Renal cortical epithelial cell (primary cell): Measurements from ENCODE around the gene SEMA4G. TPM values are rescaled to one million over a fixed set of nuclear protein-coding genes. Genes with fewer than 3 reads are reported as not detected.

ENCODE experiments used
- DNase-seq: peaks from one replicate; pipeline ENCODE4 v3.0.0-alpha.2; 2011; ENCODE audit warnings: low read depth
- total RNA-seq: library from RNA; depleted of rRNA; stranded (reverse); fragments of >200 nt; gene quantifications from 2 replicates; pipeline ENCODE4 v1.2.3, GENCODE V29; 2014

The SEMA4G gene
- total RNA-seq, 1 donor from 2014 or later: 7.0 TPM

GRCh38 chr10:101007915-101008822, 38.9 kb downstream of the SEMA4G start:
- no peak for DNase-seq

- no peak for DNase-seq
Observed at GRCh38 chr10:101008823-101009423, 39.6 kb downstream of the SEMA4G start.

GRCh38 chr10:101010329-101010728, 41.0 kb downstream of the SEMA4G start:
- DNase-seq: no peak

- DNase-seq: no peak
Observed at GRCh38 chr10:101011517-101012423, 42.5 kb downstream of the SEMA4G start.

GRCh38 chr10:101012525-101013364, 43.4 kb downstream of the SEMA4G start:
- peak; percentile 89 for DNase-seq

- no peak for DNase-seq
Observed at GRCh38 chr10:101013365-101013825, 44.1 kb downstream of the SEMA4G start.

- DNase-seq: peak; percentile 26
Observed at GRCh38 chr10:101014230-101014884, 45.1 kb downstream of the SEMA4G start.

GRCh38 chr10:101014966-101015581, 45.8 kb downstream of the SEMA4G start:
- DNase-seq: peak; percentile 87

GRCh38 chr10:101015582-101015973, 46.3 kb downstream of the SEMA4G start:
- DNase-seq: no peak

- no peak for DNase-seq
Observed at GRCh38 chr10:101016814-101017213, 47.5 kb downstream of the SEMA4G start.

GRCh38 chr10:101018118-101018599, 48.9 kb downstream of the SEMA4G start:
- no peak for DNase-seq

- DNase-seq: peak; percentile 42
Observed at GRCh38 chr10:101018600-101019439, 49.5 kb downstream of the SEMA4G start.

Other genes with a start within 250 kb of the SEMA4G start
- gene PAX2, start 223.9 kb upstream of the SEMA4G start, total RNA-seq: 2.1 and 71.3 TPM in 2 replicates
- gene SLF2, start 56.5 kb upstream of the SEMA4G start, total RNA-seq: 17.5 and 25.7 TPM in 2 replicates
- 43.2 and 54.9 TPM in 2 replicates for gene MRPL43, start 18.0 kb downstream of the SEMA4G start, total RNA-seq
- gene TWNK, start 18.0 kb downstream of the SEMA4G start, total RNA-seq: 8.7 and 16.8 TPM in 2 replicates
- 72.9 and 77.3 TPM in 2 replicates for gene LZTS2, start 30.3 kb downstream of the SEMA4G start, total RNA-seq
- gene PDZD7, start 61.6 kb downstream of the SEMA4G start, total RNA-seq: 1.3 and 4.7 TPM in 2 replicates
- gene SFXN3, start 61.7 kb downstream of the SEMA4G start, total RNA-seq: 35.8 and 40.9 TPM in 2 replicates
- 1.0 and 1.1 TPM in 2 replicates for gene KAZALD1, start 92.5 kb downstream of the SEMA4G start, total RNA-seq
- not detected in 2 replicates for gene TLX1, start 161.8 kb downstream of the SEMA4G start, total RNA-seq